Keratinocyte (primary cell): ENCODE data around the gene FGD4.

ENCODE experiments used
- CTCF ChIP-seq, 3 experiments: IDR thresholded peaks in 1 of 3; conservative IDR thresholded peaks in 1 of 3; optimal IDR thresholded peaks in 1 of 3; 2 replicates in 2 of 3; 3 replicates in 1 of 3; pipeline versions ENCODE3 to v1.5.1; 2011; ENCODE audit warnings: low read length in 3 of 3, mild to moderate bottlenecking in 3 of 3, moderate library complexity in 2 of 3, control low read depth in 1 of 3, inconsistent platforms in 1 of 3; ENCODE audit not compliant: insufficient read depth in 2 of 3; ENCODE audit errors: extremely low read depth in 1 of 3
- EZH2 ChIP-seq: IDR thresholded peaks from one replicate; pipeline ENCODE4 v1.6.1; 2012; ENCODE audit warnings: inconsistent platforms, mild to moderate bottlenecking, low read length, moderate library complexity

GRCh38 chr12:32444895-32445294, 45.5 kb downstream of the FGD4 start:
- TF ChIP-seq CTCF (optimal IDR thresholded peaks at IDR 0.05 in 1 of 3, IDR thresholded peaks at IDR 0.05 in 1 of 3, conservative IDR thresholded peaks at IDR 0.05 in 1 of 3; ENCODE audit: extremely low read depth in 1 of 3, insufficient read depth in 2 of 3, low read length in 3 of 3) (no peak), EZH2 (no peak)
